Measurements from ENCODE around the gene LEKR1. TPM values are rescaled to one million over a fixed set of nuclear protein-coding genes. Genes with fewer than 3 reads are reported as not detected.
"Not testable (repeated sequence)": the region's sequence is repeated elsewhere in the genome, so short reads cannot be mapped to it uniquely, and the experiment has no call there.

Gene LEKR1
- total and polyA plus RNA-seq, 2 of the 13 experiments (the other 11 are each of a cell fraction or from before 2014, with no cell fraction given) = 0.49 to 1.5 TPM

DNA sequence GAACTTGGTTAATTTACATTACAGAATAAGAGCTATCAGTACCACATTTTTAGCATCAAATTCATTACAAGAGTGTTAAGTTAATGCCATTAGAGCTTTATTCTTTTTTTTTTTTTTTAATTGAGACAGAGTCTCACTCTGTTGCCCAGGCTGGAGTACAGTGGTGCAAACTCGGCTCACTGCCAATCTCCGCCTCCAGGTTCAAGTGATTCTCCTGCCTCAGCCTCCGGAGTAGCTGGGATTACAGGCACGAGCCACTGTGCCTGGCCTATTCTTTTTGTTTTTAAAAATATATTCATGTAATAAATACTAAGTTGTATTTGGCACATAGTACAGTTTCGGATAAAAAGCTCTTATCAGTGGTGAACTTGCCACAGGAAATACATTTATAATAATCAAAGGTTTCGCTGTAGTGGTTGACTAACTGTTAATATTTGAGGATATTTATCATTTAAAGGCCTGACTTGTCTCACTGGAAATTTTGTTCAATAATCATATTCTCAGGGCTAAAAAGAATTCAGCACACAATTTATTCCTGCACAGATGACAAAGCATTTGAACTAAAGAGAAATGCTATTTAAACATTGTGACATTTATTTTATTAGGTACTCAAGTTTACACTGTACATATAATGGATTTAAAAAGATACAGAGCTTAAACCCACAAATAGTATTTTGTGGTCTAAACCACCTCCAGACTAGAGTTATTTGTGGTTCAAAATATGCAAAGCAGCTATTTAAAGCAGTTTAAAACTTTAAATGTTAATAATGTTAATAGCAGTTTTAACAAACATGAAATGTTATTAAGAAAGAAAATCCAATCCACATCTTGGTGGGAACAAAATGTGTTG lies 6.1 kb upstream of the LEKR1 start:
- 76% methylated on average over 6 of the region's 6 CpGs for WGBS (ENCODE audit: low lambda C conversion rate)
- ChIA-PET CTCF (ENCODE audit: low intra/inter-chr PET ratio, low total read pairs) (no interaction called here), POLR2A (no interaction called here)
- Histone ChIP-seq H3K79me2 (ENCODE audit: insufficient read depth, low read length) (no peaks in the 10 kb centered on the region), H3K27me3 (ENCODE audit: control insufficient read depth in 1 of 2, insufficient read depth in 2 of 2, low read length in 2 of 2) (no peaks in the 10 kb centered on the region), H3K4me1 (ENCODE audit: insufficient read depth, low read length) (peaks cover 9% of the 10 kb centered on the region; the same call in 1 of the 2 replicates), H3K36me3 (replicated peaks in 1 of 2; ENCODE audit: control insufficient read depth in 1 of 2, insufficient read depth in 2 of 2, low read length in 2 of 2) (no peaks in the 10 kb centered on the region), H3K4me2 (ENCODE audit: low read depth, low read length) (no peak overlapping the region), H3K9ac (ENCODE audit: insufficient read depth, low read depth, low read length) (no peak overlapping the region), H3K4me3 (replicated peaks in 1 of 3; ENCODE audit: insufficient read depth in 1 of 3, low read depth in 2 of 3, low read length in 3 of 3) (no peak overlapping the region), H3K9me3 (ENCODE audit: low read length) (no peaks in the 10 kb centered on the region), H4K20me1 (ENCODE audit: insufficient read depth, low read length) (no peaks in the 10 kb centered on the region), H2AFZ (ENCODE audit: low read length) (no peak overlapping the region), H3K27ac (ENCODE audit: extremely low read length, insufficient read depth, low read length) (no peak overlapping the region)
- intact Hi-C loops (cut with micrococcal nuclease; ENCODE audit: unreplicated experiment) (loop anchor here (10.0 kb wide), 2 partner anchors 145 to 265 kb away; partner anchors contain the start of gene TIPARP), in situ Hi-C loops (cut with HindIII; ENCODE audit: extremely low pct_ligation_motif_present, low pct_unique_long_range_greater_than_20kb) (no loop called here)
- no TSS peak for BruUV-seq (replicated peaks)
- DNase-seq (ENCODE audit: low spot score) (no peak), ATAC-seq (no peak), FAIRE-seq (no peak)
- TF ChIP-seq ZFP82 (CRISPR knock-in tag; IDR thresholded peaks at IDR 0.05; ENCODE audit: borderline replicate concordance) (no peak), KDM5B (CRISPR knock-in tag; IDR thresholded peaks at IDR 0.05; ENCODE audit: borderline replicate concordance) (no peak), IRF2 (CRISPR knock-in tag; IDR thresholded peaks at IDR 0.05) (no peak), ESRRA (CRISPR knock-in tag; IDR thresholded peaks at IDR 0.05; ENCODE audit: low read depth) (no peak)

DNA sequence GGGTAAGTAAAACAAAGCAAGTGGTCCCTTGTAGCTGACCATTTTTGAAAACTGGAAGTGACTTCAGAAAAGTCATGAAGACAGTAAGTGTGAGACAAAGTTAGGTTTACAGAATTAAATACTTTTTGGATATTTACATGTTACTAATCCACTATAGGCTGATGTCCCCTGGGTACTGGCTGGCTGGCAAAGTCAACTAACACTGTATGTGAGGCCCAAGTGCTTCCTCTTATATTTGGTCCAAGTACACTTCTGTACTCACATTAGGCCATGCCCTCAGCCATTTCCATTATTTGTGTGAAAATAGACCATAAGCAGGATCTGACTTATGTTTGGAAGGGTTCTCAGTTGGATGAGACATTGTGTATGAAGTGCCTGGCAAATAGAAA lies 5.5 kb upstream of the LEKR1 start:
- ATAC-seq (no peak), DNase-seq (ENCODE audit: low spot score) (no peak), FAIRE-seq (no peak)
- in situ Hi-C loops (cut with HindIII; ENCODE audit: extremely low pct_ligation_motif_present, low pct_unique_long_range_greater_than_20kb) (no loop called here), intact Hi-C loops (cut with micrococcal nuclease; ENCODE audit: unreplicated experiment) (loop anchor here (10.0 kb wide), 1 partner anchor 146 kb away; the partner anchor contains the start of gene TIPARP)
- H3K4me1 ChIP-seq (ENCODE audit: insufficient read depth, low read length) = peaks cover 13% of the 10 kb centered on the region
- BruUV-seq (replicated peaks) = no TSS peak
- H3K9ac ChIP-seq (ENCODE audit: insufficient read depth, low read depth, low read length) = no peak overlapping the region
- no peak overlapping the region for H3K4me2 ChIP-seq (ENCODE audit: low read depth, low read length)
- no peaks in the 10 kb centered on the region for H3K9me3 ChIP-seq (ENCODE audit: low read length)
- ChIA-PET POLR2A (no interaction called here), CTCF (ENCODE audit: low intra/inter-chr PET ratio, low total read pairs) (no interaction called here)
- H3K36me3 ChIP-seq (replicated peaks in 1 of 2; ENCODE audit: control insufficient read depth in 1 of 2, insufficient read depth in 2 of 2, low read length in 2 of 2) = no peaks in the 10 kb centered on the region
- no peak overlapping the region for H3K27ac ChIP-seq (ENCODE audit: extremely low read length, insufficient read depth, low read length)
- H3K27me3 ChIP-seq (ENCODE audit: control insufficient read depth in 1 of 2, insufficient read depth in 2 of 2, low read length in 2 of 2) = no peaks in the 10 kb centered on the region; a peak in 1 of 5 replicates
- TF ChIP-seq ZNF691 (CRISPR knock-in tag; IDR thresholded peaks at IDR 0.05; ENCODE audit: borderline replicate concordance, low read depth) = no peak
- H3K4me3 ChIP-seq (replicated peaks in 1 of 3; ENCODE audit: insufficient read depth in 1 of 3, low read depth in 2 of 3, low read length in 3 of 3) = no peak overlapping the region
- no peaks in the 10 kb centered on the region for H3K79me2 ChIP-seq (ENCODE audit: insufficient read depth, low read length)
- no peaks in the 10 kb centered on the region for H4K20me1 ChIP-seq (ENCODE audit: insufficient read depth, low read length)
- no peak overlapping the region for H2AFZ ChIP-seq (ENCODE audit: low read length)

DNA sequence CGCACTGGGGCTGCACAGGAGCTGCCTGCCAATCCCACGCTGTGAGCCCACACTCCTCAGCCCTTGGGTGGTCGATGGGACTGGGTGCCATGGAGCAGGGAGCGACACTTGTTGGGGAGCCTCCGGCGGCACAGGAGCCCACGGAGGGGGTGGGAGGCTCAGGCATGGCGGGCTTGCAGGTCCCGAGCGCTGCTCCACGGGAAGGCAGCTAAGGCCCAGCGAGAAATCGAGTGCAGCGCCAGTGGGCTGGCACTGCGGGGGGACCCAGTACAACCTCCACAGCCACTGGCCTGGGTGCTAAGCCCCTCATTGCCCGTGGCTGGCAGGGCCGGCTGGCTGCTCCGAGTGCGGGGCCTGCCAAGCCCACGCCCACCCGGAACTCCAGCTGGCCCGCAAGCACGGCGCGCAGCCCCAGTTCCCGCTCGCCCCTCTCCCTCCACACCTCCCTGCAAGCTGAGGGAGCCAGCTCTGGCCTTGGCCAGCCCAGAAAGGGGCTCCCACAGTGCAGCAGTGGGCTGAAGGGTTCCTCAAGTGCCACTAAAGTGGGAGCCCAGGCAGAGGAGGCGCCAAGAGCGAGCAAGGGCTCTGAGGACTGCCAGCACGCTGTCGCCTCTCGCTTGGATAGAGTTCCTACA lies 3.4 kb upstream of the LEKR1 start:
- H2AFZ ChIP-seq (ENCODE audit: low read length); H3K36me3 ChIP-seq (replicated peaks in 1 of 2; ENCODE audit: control insufficient read depth in 1 of 2, insufficient read depth in 2 of 2, low read length in 2 of 2); H3K4me3 ChIP-seq (replicated peaks in 1 of 3; ENCODE audit: insufficient read depth in 1 of 3, low read depth in 2 of 3, low read length in 3 of 3); FAIRE-seq; DNase-seq (ENCODE audit: low spot score); BruUV-seq (replicated peaks); CTCF ChIA-PET (ENCODE audit: low intra/inter-chr PET ratio, low total read pairs); ATAC-seq; in situ Hi-C loops (cut with HindIII; ENCODE audit: extremely low pct_ligation_motif_present, low pct_unique_long_range_greater_than_20kb); H3K79me2 ChIP-seq (ENCODE audit: insufficient read depth, low read length); H3K9me3 ChIP-seq (ENCODE audit: low read length); H4K20me1 ChIP-seq (ENCODE audit: insufficient read depth, low read length); H3K27me3 ChIP-seq (ENCODE audit: control insufficient read depth in 1 of 2, insufficient read depth in 2 of 2, low read length in 2 of 2); H3K9ac ChIP-seq (ENCODE audit: insufficient read depth, low read depth, low read length); H3K4me2 ChIP-seq (ENCODE audit: low read depth, low read length); H3K27ac ChIP-seq (ENCODE audit: extremely low read length, insufficient read depth, low read length); POLR2A ChIA-PET: not testable (repeated sequence)
- peaks cover 18% of the 10 kb centered on the region for H3K4me1 ChIP-seq (ENCODE audit: insufficient read depth, low read length)
- intact Hi-C loops (cut with micrococcal nuclease; ENCODE audit: unreplicated experiment) = loop anchor here (10.0 kb wide), 1 partner anchor 148 kb away; the partner anchor contains the start of gene TIPARP
- WGBS (ENCODE audit: low lambda C conversion rate) = 93% methylated on average over 15 of the region's 32 CpGs
